Gastroesophageal sphincter (tissue), 2 donors: ENCODE data around the gene LIX1.

Experiments used
- EP300 ChIP-seq: sonication (generic); formaldehyde crosslinking; IDR thresholded peaks from one replicate; pipeline ENCODE4 v1.6.1; 2017; ENCODE audit warnings: antibody characterized with exemption, mild to moderate bottlenecking
- POLR2AphosphoS5 ChIP-seq: sonication (generic); formaldehyde crosslinking; IDR thresholded peaks from one replicate; pipeline ENCODE4 v1.6.1; 2017; ENCODE audit warnings: antibody characterized with exemption

GRCh38 chr5:97078958-97079743 is 63.3 kb downstream of the LIX1 start:
- no peak for TF ChIP-seq EP300
- no peak for TF ChIP-seq POLR2AphosphoS5
